HG03520 (cell line): ENCODE data around the gene CLEC6A.
"Not testable (repeated sequence)": the region's sequence is repeated elsewhere in the genome, so short reads cannot be mapped to it uniquely, and the experiment has no call there.

Source experiments
- ATAC-seq: cut with Tn5 transposase; IDR thresholded peaks from one replicate; pipeline ENCODE4 v1.9.1; 2021; ENCODE audit warnings: mild to moderate bottlenecking, moderate library complexity; ENCODE audit not compliant: unreplicated experiment

Gene CLEC6A

GRCh38 chr12:8455727-8456360 is at the start of gene CLEC6A:
Gene CLEC6A (plus strand): TSS chr12:8455962. CDS start chr12:8456112, 150 bp downstream.
- ATAC-seq, result no peak

DNA sequence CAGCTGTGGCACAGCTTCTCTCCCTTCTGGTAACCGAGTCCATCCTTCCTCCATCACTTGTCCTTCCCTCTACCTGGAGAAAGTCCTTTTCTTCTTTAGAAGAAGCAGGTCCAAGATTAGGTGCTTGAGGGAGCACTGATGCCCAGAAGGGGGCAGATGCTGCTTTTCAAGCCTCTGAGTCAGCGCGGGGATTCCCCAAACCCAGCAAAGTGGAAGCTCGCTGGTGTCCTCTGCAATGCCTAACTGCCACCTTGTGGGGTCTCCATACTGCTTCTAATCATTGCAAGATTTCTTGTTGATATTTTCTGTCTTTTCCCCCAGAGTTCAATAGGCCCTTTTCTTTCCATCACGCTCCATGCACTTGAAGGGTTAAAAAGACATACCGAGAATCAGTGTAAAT is 36.2 kb upstream of the CLEC6A start:
- ATAC-seq, result not testable (repeated sequence)

- ATAC-seq, result no peak
Observed at GRCh38 chr12:8420506-8420905, 35.3 kb upstream of the CLEC6A start.

- not testable (repeated sequence) for ATAC-seq
Observed at GRCh38 chr12:8444536-8445278, 11.1 kb upstream of the CLEC6A start.

GRCh38 chr12:8445731-8446130 is 10.0 kb upstream of the CLEC6A start:
- no peak for ATAC-seq

DNA sequence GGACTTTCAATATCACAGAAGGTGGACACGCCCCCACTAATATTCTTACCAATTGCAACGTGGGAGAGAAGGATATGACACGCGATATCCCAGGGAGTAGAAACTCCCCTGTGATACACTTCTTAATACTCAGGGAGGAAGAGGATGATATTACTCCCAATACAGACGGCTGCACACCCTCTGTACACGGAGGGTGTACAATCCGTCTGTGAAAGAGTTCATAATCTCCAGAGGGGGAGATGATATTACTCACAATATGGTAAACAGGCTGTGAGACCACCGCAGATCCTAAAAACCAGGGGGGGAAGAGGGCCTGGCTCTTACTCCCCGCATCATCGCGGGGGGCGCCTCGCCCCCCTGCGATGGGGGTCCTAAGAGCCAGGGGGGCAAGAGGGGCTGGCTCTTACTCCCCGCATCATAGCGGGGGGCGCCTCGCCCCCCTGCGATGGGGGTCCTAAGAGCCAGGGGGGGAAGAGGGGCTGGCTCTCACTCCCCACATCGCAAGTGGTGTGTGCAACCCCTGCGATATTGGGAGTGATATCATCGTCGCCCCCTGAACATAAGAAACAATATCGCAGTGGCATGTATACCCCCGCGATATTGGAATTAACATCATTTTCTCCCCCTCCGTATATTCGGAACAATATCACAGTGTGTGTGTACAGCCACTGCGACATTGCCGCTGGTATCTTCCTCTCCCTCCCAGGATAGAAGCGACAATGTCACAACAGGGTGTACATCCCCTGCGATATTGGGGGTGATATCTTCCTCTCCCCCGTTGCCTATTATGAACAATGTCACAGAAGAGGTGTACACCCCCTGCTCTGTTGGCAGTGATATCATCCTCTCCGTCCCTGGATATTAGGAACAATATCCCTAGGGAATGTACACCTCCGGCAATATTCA is 8.9 kb upstream of the CLEC6A start:
- no peak for ATAC-seq

DNA sequence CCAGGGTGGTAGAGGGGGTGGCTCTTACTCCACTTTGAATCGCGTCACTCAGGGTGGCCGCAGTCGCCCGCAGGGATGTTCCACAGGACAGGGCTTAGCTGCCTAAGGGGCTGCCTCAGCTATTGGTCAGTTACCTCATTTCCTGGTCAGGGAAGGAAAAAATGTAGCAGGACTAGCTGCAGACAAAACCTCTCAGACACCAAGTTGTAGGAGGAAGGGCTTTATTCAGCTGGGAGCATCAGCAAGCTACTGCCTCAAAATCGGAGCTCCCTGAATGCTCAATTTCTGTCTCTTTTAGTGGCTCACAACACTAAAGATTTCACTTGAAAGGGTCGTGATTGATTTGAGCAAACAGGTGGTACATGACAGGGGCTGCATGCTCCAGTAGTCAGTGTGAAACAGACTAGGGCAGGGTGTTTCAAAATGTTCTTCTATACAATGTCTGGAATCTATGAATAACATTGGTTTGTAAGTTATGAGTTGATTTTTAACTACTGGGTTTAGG is 6.4 kb upstream of the CLEC6A start:
- no peak for ATAC-seq

GRCh38 chr12:8452036-8452435 is 3.7 kb upstream of the CLEC6A start:
- no peak for ATAC-seq

DNA sequence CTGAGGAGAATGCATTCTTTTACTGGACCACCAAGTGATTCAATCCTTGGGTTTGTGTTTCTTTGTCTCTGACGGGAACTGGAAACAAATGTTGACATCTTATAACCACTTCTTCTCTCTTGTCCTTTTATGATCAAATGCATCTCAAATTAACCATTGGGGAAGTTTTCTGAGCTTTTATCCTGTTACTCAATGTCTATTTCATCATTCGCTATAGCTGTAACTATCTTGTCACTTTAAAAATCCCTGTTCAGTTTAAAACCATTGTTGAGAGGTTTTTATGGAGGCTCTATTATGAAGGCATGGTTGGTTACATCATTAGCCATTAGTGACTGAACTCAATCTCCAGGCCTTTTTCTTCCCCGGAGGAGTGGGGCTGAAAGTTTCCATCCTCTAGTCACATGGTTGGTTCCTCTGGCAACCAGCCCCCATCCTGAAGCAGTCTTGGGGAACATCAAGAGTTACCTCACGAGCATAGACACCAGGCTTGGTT is 2.7 kb upstream of the CLEC6A start:
- ATAC-seq, result no peak

GRCh38 chr12:8453796-8454195 is 2.0 kb upstream of the CLEC6A start:
- ATAC-seq, result no peak

- no peak for ATAC-seq
Observed at GRCh38 chr12:8455271-8455670, 491 bp upstream of the CLEC6A start.

DNA sequence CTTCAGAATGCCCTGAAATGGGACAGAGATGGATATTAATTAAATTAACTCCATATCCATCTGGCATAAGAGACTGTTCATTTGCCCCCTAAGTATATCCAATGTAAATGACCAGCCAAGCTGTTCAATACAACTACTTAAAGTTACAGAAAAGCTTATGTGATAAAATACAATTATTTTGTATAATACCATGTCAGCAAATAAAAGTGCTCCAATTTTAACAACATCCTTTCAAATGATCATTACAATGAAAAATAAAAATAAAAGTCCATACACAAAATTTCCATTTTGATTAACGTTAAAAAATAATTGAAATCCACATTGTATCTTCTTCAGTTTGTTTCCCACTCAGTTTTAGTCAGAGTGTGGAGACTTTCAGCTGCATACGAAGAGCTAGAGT is 5.7 kb downstream of the CLEC6A start:
- no peak for ATAC-seq

- no peak for ATAC-seq
Observed at GRCh38 chr12:8465301-8465996, 9.7 kb downstream of the CLEC6A start.

- no peak for ATAC-seq
Observed at GRCh38 chr12:8466241-8466640, 10.5 kb downstream of the CLEC6A start.

- ATAC-seq, result no peak
Observed at GRCh38 chr12:8471090-8471489, 15.3 kb downstream of the CLEC6A start.

- no peak for ATAC-seq
Observed at GRCh38 chr12:8475508-8476203, 19.9 kb downstream of the CLEC6A start.

DNA sequence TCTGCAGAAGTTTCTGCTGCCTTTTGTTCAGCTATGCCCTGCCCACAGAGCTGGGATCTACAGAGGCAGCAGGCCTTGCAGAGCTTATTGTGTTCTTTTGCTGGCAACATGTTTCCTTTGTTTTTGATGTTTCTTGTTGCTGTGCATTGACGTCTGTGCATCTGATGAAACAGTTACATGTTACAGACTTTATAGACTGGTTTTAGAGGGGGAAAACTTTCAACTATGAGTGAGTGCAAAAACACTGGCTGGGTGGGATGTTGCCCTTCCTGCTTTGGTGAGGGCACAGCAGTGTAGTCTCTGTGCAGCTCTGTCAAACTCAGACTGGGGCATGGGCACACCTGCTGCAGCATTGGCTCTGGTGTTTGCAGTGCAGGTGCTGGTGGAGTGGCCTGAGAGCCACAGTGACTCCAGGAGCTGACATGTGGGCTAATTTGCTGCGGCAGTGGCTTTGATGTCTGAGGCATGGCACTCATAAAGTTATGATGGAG is 26.9 kb downstream of the CLEC6A start:
- ATAC-seq, result no peak

DNA sequence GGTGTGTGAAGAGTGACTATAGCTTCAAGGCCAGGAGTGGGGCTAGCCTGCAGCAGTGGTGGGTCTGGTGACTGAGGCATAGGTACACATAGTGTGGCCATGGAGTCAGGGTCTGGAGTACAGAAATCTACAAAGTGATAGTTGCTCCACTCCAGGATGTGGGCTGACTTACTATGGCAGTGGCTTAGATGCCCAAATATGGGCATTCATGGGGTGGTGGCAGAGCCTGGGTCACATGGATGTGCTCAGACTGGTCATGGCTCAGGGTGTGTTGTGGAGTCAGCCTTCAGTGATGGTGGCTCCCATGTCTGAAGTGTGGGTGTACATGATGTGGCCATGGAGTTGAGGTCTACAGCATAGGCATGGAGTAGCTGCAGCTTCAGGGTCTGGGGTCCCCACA is 27.3 kb downstream of the CLEC6A start:
- no peak for ATAC-seq

DNA sequence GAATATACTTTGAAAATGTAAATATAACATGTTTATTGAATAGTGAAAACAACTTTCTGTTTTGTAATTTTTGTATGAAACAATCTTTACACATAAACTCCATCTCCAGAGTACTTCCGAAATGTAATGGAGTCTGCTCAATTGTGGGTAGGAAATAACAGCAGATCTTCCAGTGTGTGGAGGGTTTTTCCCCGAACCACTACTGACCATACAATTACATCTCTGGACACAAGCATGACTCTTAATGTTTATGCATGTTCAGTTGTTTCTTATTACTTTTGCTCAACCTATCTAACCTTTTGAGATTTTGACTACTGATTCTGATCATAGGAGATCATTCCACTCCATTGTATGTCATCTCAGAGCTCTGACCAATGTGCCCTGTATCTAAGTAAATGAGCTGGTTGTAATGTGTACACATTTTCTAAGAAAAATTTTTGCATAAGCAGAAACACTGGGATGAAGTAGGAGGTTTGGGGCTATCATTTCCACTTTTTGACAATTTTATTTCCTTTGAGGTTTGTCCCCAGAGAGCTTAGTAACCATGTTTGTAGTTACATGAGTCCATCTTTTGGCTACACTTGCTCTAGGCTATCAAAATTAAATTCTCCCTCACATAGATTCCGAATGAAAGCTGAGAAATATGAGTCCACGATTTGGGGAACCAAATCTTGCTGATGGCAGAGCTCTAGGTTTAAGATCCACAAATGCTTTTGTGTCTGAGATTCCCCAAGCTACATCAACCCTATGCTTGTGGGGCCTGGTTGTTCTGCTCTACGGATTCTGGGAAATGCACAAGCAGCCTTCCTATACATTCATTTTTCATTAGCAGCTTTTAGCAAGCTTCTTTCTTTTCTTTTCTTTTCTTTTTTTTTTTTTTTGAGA is 36.1 kb downstream of the CLEC6A start:
- ATAC-seq, result no peak
